PC-3 (cell line): ENCODE data around the gene ZNF277. TPM values are rescaled to one million over a fixed set of nuclear protein-coding genes. Genes with fewer than 3 reads are reported as not detected.

Experiments
- ATAC-seq: fragments of 200-7000 bp; cut with Tn5 transposase; 2 replicates; pipeline ENCODE4 v1.9.1; 2020; ENCODE audit warnings: mild to moderate bottlenecking, moderate library complexity
- BruUV-seq: library from RNA; stranded (reverse); fragments of 400-500 nt; replicated peaks from 2 replicates; lab custom pipeline; 2021; lab: Mats Ljungman, UMichigan
- CTCF ChIA-PET: fragments of 300-600 bp; sonication (Branson Sonifier 250); formaldehyde crosslinking; loops from one replicate; lab custom pipeline; 2022; ENCODE audit warnings: antibody characterized with exemption; lab: Charles Lee
- POLR2A ChIA-PET: fragments of 300-600 bp; sonication (Branson Sonifier 250); formaldehyde crosslinking; loops from one replicate; lab custom pipeline; 2022; ENCODE audit warnings: antibody characterized with exemption; ENCODE audit not compliant: unreplicated experiment; lab: Charles Lee
- DNase-seq: peaks from one replicate; pipeline ENCODE4 v3.0.0-alpha.2; 2015
- H2AFZ ChIP-seq: fragments of 300-600 bp; sonication (generic); 2 replicates; pipeline ENCODE4 v1.6.0; 2016; ENCODE audit warnings: antibody characterized with exemption, low read length
- H3F3A ChIP-seq: fragments of 300-600 bp; sonication (generic); one replicate; pipeline ENCODE4 v1.6.0; 2017; ENCODE audit warnings: antibody characterized with exemption, low read length, control low read depth, mild to moderate bottlenecking; ENCODE audit not compliant: unreplicated experiment
- H3K27ac ChIP-seq: fragments of 300-600 bp; sonication (generic); 2 replicates; pipeline ENCODE4 v1.5.1; 2016; ENCODE audit warnings: mild to moderate bottlenecking, low read length
- H3K27me3 ChIP-seq: fragments of 300-600 bp; sonication (generic); 2 replicates; pipeline ENCODE4 v1.6.1; 2016; ENCODE audit warnings: low read length, mixed read lengths
- H3K36me3 ChIP-seq: fragments of 300-600 bp; sonication (generic); 2 replicates; pipeline ENCODE4 v1.6.1; 2016; ENCODE audit warnings: low read depth, mixed run types, low read length, mixed read lengths
- H3K4me1 ChIP-seq: fragments of 300-600 bp; sonication (generic); 2 replicates; pipeline ENCODE4 v1.5.1; 2016; ENCODE audit warnings: low read length; ENCODE audit not compliant: insufficient read depth
- H3K4me2 ChIP-seq: fragments of 300-600 bp; sonication (generic); 2 replicates; pipeline ENCODE4 v1.6.0; 2016; ENCODE audit warnings: low read length
- H3K4me3 ChIP-seq: fragments of 300-600 bp; sonication (generic); 2 replicates; pipeline ENCODE4 v1.5.1; 2016; ENCODE audit warnings: mild to moderate bottlenecking, low read length, mixed read lengths
- H3K79me2 ChIP-seq: fragments of 300-600 bp; sonication (generic); 2 replicates; pipeline ENCODE4 v1.6.1; 2017; ENCODE audit warnings: low read length, mixed read lengths
- H3K9ac ChIP-seq: fragments of 300-600 bp; sonication (generic); 2 replicates; pipeline ENCODE4 v1.6.0; 2016; ENCODE audit warnings: mild to moderate bottlenecking, low read length
- H3K9me2 ChIP-seq: fragments of 300-600 bp; sonication (generic); replicated peaks from 2 replicates; pipeline ENCODE4 v1.6.1; 2016; ENCODE audit warnings: mixed run types, low read length, mixed read lengths
- H3K9me3 ChIP-seq: fragments of 300-600 bp; sonication (generic); 2 replicates; pipeline ENCODE4 v1.6.1; 2016; ENCODE audit warnings: low read length, mixed read lengths
- H4K20me1 ChIP-seq: fragments of 300-600 bp; sonication (generic); 2 replicates; pipeline ENCODE4 v1.6.1; 2016; ENCODE audit warnings: low read length, mixed read lengths
- CTCF ChIP-seq: fragments of 300-600 bp; sonication (generic); conservative IDR thresholded peaks from 2 replicates; pipeline ENCODE4 v1.5.1; 2017; ENCODE audit warnings: antibody characterized with exemption, low read depth, mild to moderate bottlenecking, low read length
- EZH2 ChIP-seq: fragments of 300-600 bp; sonication (generic); IDR thresholded peaks from one replicate; pipeline ENCODE4 v1.6.1; 2017; ENCODE audit warnings: antibody characterized with exemption, mild to moderate bottlenecking, low read length; ENCODE audit not compliant: unreplicated experiment
- EZH2phosphoT487 ChIP-seq: fragments of 300-600 bp; sonication (generic); IDR thresholded peaks from 2 replicates; pipeline ENCODE4 v1.6.1; 2018; ENCODE audit warnings: mild to moderate bottlenecking, antibody characterized with exemption, low read length, borderline replicate concordance
- intact Hi-C: fragments of 100-400 bp; cut with micrococcal nuclease; formaldehyde crosslinking; loops from 2 replicates; pipeline ENCODE4 v1.9.0; 2023
- total RNA-seq: library from RNA; depleted of rRNA; stranded (reverse); fragments of >200 nt; gene quantifications from 2 replicates; pipeline ENCODE4 v1.2.3, GENCODE V29; 2014

Gene ZNF277
- total RNA-seq, 1 experiment from 2014 or later = 14.0 TPM

- no peak overlapping the region for H3K27ac ChIP-seq
- peaks cover 84% of the 10 kb centered on the region for H3K79me2 ChIP-seq
- ChIA-PET POLR2A (no interaction called here), CTCF (no interaction called here)
- H4K20me1 ChIP-seq = no peaks in the 10 kb centered on the region
- no peak overlapping the region for H3K4me3 ChIP-seq
- H3K9ac ChIP-seq = no peak overlapping the region
- ATAC-seq (no peak), DNase-seq (no peak)
- H2AFZ ChIP-seq = no peak overlapping the region
- no peak overlapping the region for H3K4me2 ChIP-seq
- no TSS peak for BruUV-seq
- H3K9me2 ChIP-seq = no peaks in the 10 kb centered on the region
- H3K4me1 ChIP-seq = peaks cover 28% of the 10 kb centered on the region
- no peak for TF ChIP-seq EZH2phosphoT487
- TF ChIP-seq CTCF = no peak
- no peak for TF ChIP-seq EZH2
- no peaks in the 10 kb centered on the region for H3F3A ChIP-seq
- H3K9me3 ChIP-seq = no peaks in the 10 kb centered on the region
- no peaks in the 10 kb centered on the region for H3K36me3 ChIP-seq
- intact Hi-C loops = no loop called here
- H3K27me3 ChIP-seq = no peaks in the 10 kb centered on the region
Observed at GRCh38 chr7:112183266-112183665, 23.2 kb upstream of the ZNF277 start.

- BruUV-seq = no TSS peak
- Histone ChIP-seq H3K4me1 (peaks cover 28% of the 10 kb centered on the region), H3K4me2 (no peak overlapping the region), H2AFZ (no peak overlapping the region), H3K9ac (no peak overlapping the region), H3K4me3 (no peak overlapping the region), H3F3A (no peaks in the 10 kb centered on the region), H3K27ac (no peak overlapping the region), H3K27me3 (no peaks in the 10 kb centered on the region), H3K9me3 (no peaks in the 10 kb centered on the region), H3K79me2 (peaks cover 84% of the 10 kb centered on the region), H3K9me2 (no peaks in the 10 kb centered on the region), H4K20me1 (no peaks in the 10 kb centered on the region), H3K36me3 (no peaks in the 10 kb centered on the region)
- no peak for DNase-seq
- POLR2A ChIA-PET = no interaction called here
- ATAC-seq = 0 out of 2 replicates have a peak, but pooled peaks have one; percentile 14
- TF ChIP-seq CTCF (no peak), EZH2 (no peak), EZH2phosphoT487 (no peak)
- CTCF ChIA-PET = no interaction called here
- intact Hi-C loops = no loop called here
Observed at GRCh38 chr7:112184455-112184854, 22.0 kb upstream of the ZNF277 start.

DNA sequence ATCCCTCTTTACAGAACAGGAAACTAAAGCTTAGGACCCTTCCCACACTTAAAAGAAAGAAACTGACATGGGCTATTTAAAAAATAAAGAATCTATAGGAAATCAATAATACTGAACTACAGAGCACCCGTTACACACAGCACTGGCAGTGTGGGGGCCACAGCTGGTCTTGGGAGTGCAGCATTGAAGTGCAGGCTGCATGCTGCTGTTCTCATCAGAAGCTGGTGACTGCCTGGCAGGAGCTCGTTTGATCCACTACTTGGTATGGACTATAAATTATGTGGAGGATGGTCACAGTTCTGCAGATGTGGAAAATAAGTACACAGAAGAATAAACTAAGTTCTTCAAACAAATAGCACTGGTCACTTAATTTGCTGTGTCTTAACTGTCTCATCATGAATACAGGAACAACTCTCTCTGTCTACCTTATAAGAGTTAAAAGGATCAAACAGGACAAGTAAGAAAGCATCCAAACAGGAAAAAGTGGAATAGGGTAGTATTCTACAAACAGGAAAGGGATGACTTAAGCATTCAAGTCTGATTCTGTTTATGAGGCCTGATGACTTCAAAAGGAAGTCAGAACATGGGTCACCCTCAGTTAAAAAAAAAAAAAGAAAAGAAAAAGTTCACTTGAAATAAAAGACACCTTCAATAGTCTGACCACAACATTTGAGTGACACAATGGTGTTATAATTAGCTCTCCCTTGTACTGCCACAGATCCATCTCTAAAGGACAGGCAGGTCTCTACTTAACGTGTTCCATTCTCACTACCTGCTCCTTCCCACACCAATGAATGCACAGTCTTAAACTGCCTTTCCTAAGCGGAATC is 21.3 kb upstream of the ZNF277 start:
- ATAC-seq = peak; percentile 52; the same call in 1 of the 2 replicates
- Histone ChIP-seq H2AFZ (no peak overlapping the region), H3F3A (no peaks in the 10 kb centered on the region), H3K9me2 (no peaks in the 10 kb centered on the region), H3K79me2 (peaks cover 85% of the 10 kb centered on the region), H3K36me3 (no peaks in the 10 kb centered on the region), H4K20me1 (no peaks in the 10 kb centered on the region), H3K9ac (no peak overlapping the region), H3K4me3 (no peak overlapping the region), H3K27ac (no peak overlapping the region), H3K4me1 (peaks cover 35% of the 10 kb centered on the region), H3K27me3 (no peaks in the 10 kb centered on the region), H3K4me2 (no peak overlapping the region), H3K9me3 (no peaks in the 10 kb centered on the region)
- intact Hi-C loops = no loop called here
- TF ChIP-seq EZH2phosphoT487 = no peak
- TF ChIP-seq EZH2 = no peak
- no peak for TF ChIP-seq CTCF
- CTCF ChIA-PET = no interaction called here
- POLR2A ChIA-PET = no interaction called here
- DNase-seq = peak; percentile 21
- BruUV-seq = no TSS peak
